ENCODE measurements around the gene DNASE2. TPM values are rescaled to one million over a fixed set of nuclear protein-coding genes. Genes with fewer than 3 reads are reported as not detected.

Gene DNASE2
- total and polyA plus RNA-seq, 2 experiments from 2014 or later: 26.0 to 54.7 TPM

GRCh38 chr19:12843999-12844732 lies 37.1 kb downstream of the DNASE2 start:
- H3K9me3 ChIP-seq (ENCODE audit: low read depth): no peaks in the 10 kb centered on the region
- H3K4me1 ChIP-seq (ENCODE audit: low read depth): no peaks in the 10 kb centered on the region
- TF ChIP-seq CTCF (IDR thresholded peaks at IDR 0.05; ENCODE audit: low read depth, low read length): no peak
- H3K27me3 ChIP-seq: peaks cover 3% of the 10 kb centered on the region
- no peak for DNase-seq (ENCODE audit: low read depth in 1 of 2, low spot score in 1 of 2)
- no peak overlapping the region for H3K4me3 ChIP-seq
- no peaks in the 10 kb centered on the region for H3K36me3 ChIP-seq
- no peak overlapping the region for H3K27ac ChIP-seq

- peaks cover 11% of the 10 kb centered on the region for H3K27me3 ChIP-seq
- H3K4me1 ChIP-seq (ENCODE audit: low read depth): no peaks in the 10 kb centered on the region
- no peak overlapping the region for H3K4me3 ChIP-seq
- no peak for TF ChIP-seq CTCF (IDR thresholded peaks at IDR 0.05; ENCODE audit: low read depth, low read length)
- no peak for DNase-seq (ENCODE audit: low read depth in 1 of 2, low spot score in 1 of 2)
- H3K9me3 ChIP-seq (ENCODE audit: low read depth): no peaks in the 10 kb centered on the region
- no peaks in the 10 kb centered on the region for H3K36me3 ChIP-seq
- no peak overlapping the region for H3K27ac ChIP-seq
Measured at GRCh38 chr19:12843328-12843727, 37.9 kb downstream of the DNASE2 start.

- Histone ChIP-seq H3K27ac (no peak overlapping the region), H3K4me3 (no peak overlapping the region), H3K27me3 (peaks cover 11% of the 10 kb centered on the region), H3K9me3 (ENCODE audit: low read depth) (no peaks in the 10 kb centered on the region), H3K4me1 (ENCODE audit: low read depth) (no peaks in the 10 kb centered on the region), H3K36me3 (no peaks in the 10 kb centered on the region)
- TF ChIP-seq CTCF (IDR thresholded peaks at IDR 0.05; ENCODE audit: low read depth, low read length): no peak
- DNase-seq (ENCODE audit: low read depth in 1 of 2, low spot score in 1 of 2): no peak
Measured at GRCh38 chr19:12842511-12842910, 38.7 kb downstream of the DNASE2 start.

GRCh38 chr19:12841094-12841493 lies 40.2 kb downstream of the DNASE2 start:
- Histone ChIP-seq H3K27me3 (peaks cover 15% of the 10 kb centered on the region), H3K4me3 (peak overlapping the region; percentile 23), H3K27ac (no peak overlapping the region), H3K9me3 (ENCODE audit: low read depth) (no peaks in the 10 kb centered on the region), H3K4me1 (ENCODE audit: low read depth) (no peaks in the 10 kb centered on the region), H3K36me3 (no peaks in the 10 kb centered on the region)
- DNase-seq (ENCODE audit: low read depth in 1 of 2, low spot score in 1 of 2): peak; percentile 52 to 92
- no peak for TF ChIP-seq CTCF (IDR thresholded peaks at IDR 0.05; ENCODE audit: low read depth, low read length)

- Histone ChIP-seq H3K4me3 (peak overlapping the region; percentile 23), H3K27me3 (peaks cover 23% of the 10 kb centered on the region), H3K36me3 (no peaks in the 10 kb centered on the region), H3K9me3 (ENCODE audit: low read depth) (no peaks in the 10 kb centered on the region), H3K27ac (no peak overlapping the region), H3K4me1 (ENCODE audit: low read depth) (no peaks in the 10 kb centered on the region)
- TF ChIP-seq CTCF (IDR thresholded peaks at IDR 0.05; ENCODE audit: low read depth, low read length): no peak
- DNase-seq (ENCODE audit: low read depth in 1 of 2, low spot score in 1 of 2): peak; percentile 71 to 92
Measured at GRCh38 chr19:12840091-12841079, 40.9 kb downstream of the DNASE2 start.
